Choroid plexus epithelial cell (primary cell): ENCODE measurements around the gene CCDC191.
A peak's percentile ranks its signal among the peaks of the same experiment; 100 is the strongest.

Experiments used
- DNase-seq: peaks from one replicate; pipeline ENCODE4 v3.0.0-alpha.2; 2010; ENCODE audit warnings: low read depth
- H3K4me3 ChIP-seq: 2 replicates; pipeline ENCODE4 v1.5.1; 2011; ENCODE audit warnings: low read depth, mild to moderate bottlenecking, control low read depth, low read length, moderate library complexity
- CTCF ChIP-seq: conservative IDR thresholded peaks from 2 replicates; pipeline ENCODE4 v1.5.1; 2011; ENCODE audit warnings: low read depth, mild to moderate bottlenecking, control low read depth, inconsistent platforms, low read length, moderate library complexity

The CCDC191 gene

GRCh38 chr3:114019486-114019885 is 36.8 kb downstream of the CCDC191 start:
- TF ChIP-seq CTCF: no peak
- H3K4me3 ChIP-seq: no peak overlapping the region
- DNase-seq: no peak

- TF ChIP-seq CTCF: no peak
- DNase-seq: no peak
- no peak overlapping the region for H3K4me3 ChIP-seq
Observed at GRCh38 chr3:114014211-114014610, 42.1 kb downstream of the CCDC191 start.

GRCh38 chr3:114011059-114011797 is 45.1 kb downstream of the CCDC191 start:
- no peak for TF ChIP-seq CTCF
- DNase-seq: no peak
- H3K4me3 ChIP-seq: no peak overlapping the region

GRCh38 chr3:114005481-114005880 is 50.8 kb downstream of the CCDC191 start:
- no peak for TF ChIP-seq CTCF
- no peak for DNase-seq
- no peak overlapping the region for H3K4me3 ChIP-seq

- no peak for TF ChIP-seq CTCF
- no peak overlapping the region for H3K4me3 ChIP-seq
- peak; percentile 1 for DNase-seq
Observed at GRCh38 chr3:113985541-113985940, 70.8 kb downstream of the CCDC191 start.

GRCh38 chr3:113983544-113983943 is 72.8 kb downstream of the CCDC191 start:
- H3K4me3 ChIP-seq: no peak overlapping the region
- DNase-seq: no peak
- no peak for TF ChIP-seq CTCF

GRCh38 chr3:113981803-113982202 is 74.5 kb downstream of the CCDC191 start:
- H3K4me3 ChIP-seq: no peak overlapping the region
- TF ChIP-seq CTCF: no peak
- no peak for DNase-seq
